Mucosa of stomach (tissue), 1 donor: ENCODE results near the gene VSIG10L2.

Experiments used
- H3K27me3 ChIP-seq: one replicate; pipeline ENCODE4 v1.7.0; 2013; ENCODE audit warnings: mild to moderate bottlenecking, low read length; ENCODE audit not compliant: control insufficient read depth, insufficient read depth
- H3K36me3 ChIP-seq: one replicate; pipeline ENCODE4 v1.7.0; 2013; ENCODE audit warnings: low read length; ENCODE audit not compliant: control insufficient read depth, insufficient read depth
- H3K4me1 ChIP-seq: one replicate; pipeline ENCODE4 v1.7.0; 2013; ENCODE audit warnings: mild to moderate bottlenecking, low read length; ENCODE audit not compliant: control insufficient read depth, insufficient read depth
- H3K4me3 ChIP-seq: one replicate; pipeline ENCODE4 v1.7.0; 2013; ENCODE audit warnings: low read length
- H3K9ac ChIP-seq: one replicate; pipeline ENCODE4 v1.7.0; 2013; ENCODE audit warnings: mild to moderate bottlenecking, low read length, moderate library complexity
- H3K9me3 ChIP-seq: one replicate; pipeline ENCODE4 v1.7.0; 2013; ENCODE audit warnings: mild to moderate bottlenecking, low read length, moderate library complexity; ENCODE audit not compliant: control insufficient read depth
- donor health status: Pancreatic carcinoma.

The VSIG10L2 gene

DNA sequence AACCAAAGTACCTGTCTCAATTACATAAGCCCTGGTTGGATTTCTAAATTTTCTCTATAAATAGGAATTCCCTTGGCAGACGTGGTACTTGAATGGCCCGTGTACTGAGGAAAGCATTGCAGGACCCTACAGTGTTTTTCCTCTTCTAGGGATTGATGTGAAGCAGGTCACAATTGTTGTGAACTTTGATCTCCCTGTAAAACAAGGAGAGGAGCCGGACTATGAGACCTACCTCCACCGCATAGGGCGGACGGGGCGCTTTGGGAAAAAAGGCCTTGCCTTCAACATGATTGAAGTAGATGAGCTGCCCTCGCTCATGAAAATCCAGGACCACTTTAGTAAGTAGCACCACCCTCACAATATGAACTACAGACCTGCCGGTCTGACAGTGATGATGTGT lies 24.8 kb upstream of the VSIG10L2 start:
- H3K36me3 ChIP-seq: no peaks in the 10 kb centered on the region
- H3K27me3 ChIP-seq: peaks cover 7% of the 10 kb centered on the region
- H3K4me3 ChIP-seq: no peak overlapping the region
- H3K9ac ChIP-seq: no peak overlapping the region
- H3K4me1 ChIP-seq: peaks cover 16% of the 10 kb centered on the region
- no peaks in the 10 kb centered on the region for H3K9me3 ChIP-seq

DNA sequence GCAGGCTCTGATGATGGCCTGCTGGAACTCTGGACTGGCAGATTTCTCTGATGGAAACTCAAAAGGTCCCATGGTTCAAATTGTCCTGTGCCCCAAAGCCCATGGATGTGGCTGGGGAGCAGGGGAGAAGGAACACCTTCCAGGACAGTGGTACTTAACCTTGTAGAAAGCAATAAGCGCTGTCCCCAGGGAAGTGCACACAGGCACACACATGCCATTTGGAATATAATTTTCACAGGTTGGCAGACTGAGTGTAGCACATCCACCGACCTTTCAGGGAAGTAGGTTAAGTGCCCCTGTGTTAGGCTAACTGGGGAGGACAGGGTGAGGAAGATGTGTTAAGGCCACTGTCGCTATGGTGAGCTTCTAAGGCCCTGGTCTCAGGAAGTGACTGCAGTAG lies 23.7 kb upstream of the VSIG10L2 start:
- Histone ChIP-seq H3K9me3 (no peaks in the 10 kb centered on the region), H3K36me3 (no peaks in the 10 kb centered on the region), H3K4me3 (no peak overlapping the region), H3K27me3 (peaks cover 15% of the 10 kb centered on the region), H3K9ac (no peak overlapping the region), H3K4me1 (peaks cover 5% of the 10 kb centered on the region)

DNA sequence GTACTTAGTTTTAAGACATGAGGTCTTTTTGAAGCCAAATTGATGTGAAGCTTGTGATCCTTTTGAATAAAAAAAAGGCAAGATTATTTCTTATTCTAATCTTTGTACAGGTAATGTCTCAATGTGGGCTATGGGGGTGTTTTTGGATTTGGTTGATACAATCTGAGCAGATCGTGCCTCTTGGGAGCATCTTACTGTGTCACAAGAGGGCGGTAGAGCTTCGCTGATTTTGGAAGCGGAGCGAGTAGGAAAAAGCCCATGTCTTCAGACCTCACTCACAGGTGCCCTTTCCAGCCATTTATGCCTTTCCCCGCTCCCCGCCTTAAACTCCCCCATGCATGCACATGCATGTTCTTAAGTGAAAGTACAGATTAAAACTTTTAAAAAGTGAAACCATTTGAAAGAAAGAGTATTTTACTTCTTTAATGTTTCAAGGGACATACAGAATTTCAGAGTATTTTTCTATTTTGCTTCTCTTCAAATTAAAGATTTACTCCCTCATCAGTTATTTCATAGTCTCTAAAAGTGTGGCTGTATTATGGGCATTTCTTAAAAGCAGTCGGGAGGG lies 22.7 kb upstream of the VSIG10L2 start:
- H3K4me3 ChIP-seq: no peak overlapping the region
- no peaks in the 10 kb centered on the region for H3K9me3 ChIP-seq
- H3K4me1 ChIP-seq: no peaks in the 10 kb centered on the region
- peaks cover 15% of the 10 kb centered on the region for H3K27me3 ChIP-seq
- H3K9ac ChIP-seq: no peak overlapping the region
- no peaks in the 10 kb centered on the region for H3K36me3 ChIP-seq

DNA sequence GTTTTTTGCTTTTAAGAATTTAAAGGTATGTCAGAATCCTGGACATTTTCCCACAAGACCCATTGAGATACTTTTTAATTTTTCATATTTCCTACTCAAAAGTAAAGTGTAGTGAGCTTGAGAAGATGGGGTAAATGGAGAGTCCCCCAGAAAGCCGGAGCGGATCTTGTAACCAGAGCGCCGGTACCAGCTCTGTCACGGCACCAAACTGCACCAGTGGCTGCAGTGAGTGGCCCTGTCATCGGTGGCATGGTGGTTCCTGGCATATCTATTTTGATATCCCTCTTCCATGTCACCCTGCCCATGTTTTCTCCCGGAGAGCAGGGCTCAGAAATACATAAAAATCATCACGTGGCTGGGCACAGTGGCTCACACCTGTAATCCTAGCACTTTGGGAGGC lies 22.2 kb upstream of the VSIG10L2 start:
- Histone ChIP-seq H3K27me3 (peaks cover 15% of the 10 kb centered on the region), H3K9ac (no peak overlapping the region), H3K9me3 (no peaks in the 10 kb centered on the region), H3K4me1 (no peaks in the 10 kb centered on the region), H3K4me3 (no peak overlapping the region), H3K36me3 (no peaks in the 10 kb centered on the region)

GRCh38 chr11:125924384-125925007 lies 21.3 kb upstream of the VSIG10L2 start:
- Histone ChIP-seq H3K36me3 (no peaks in the 10 kb centered on the region), H3K4me3 (no peak overlapping the region), H3K27me3 (peaks cover 15% of the 10 kb centered on the region), H3K9me3 (no peaks in the 10 kb centered on the region), H3K4me1 (no peaks in the 10 kb centered on the region), H3K9ac (no peak overlapping the region)

- Histone ChIP-seq H3K36me3 (no peaks in the 10 kb centered on the region), H3K4me1 (no peaks in the 10 kb centered on the region), H3K27me3 (peaks cover 20% of the 10 kb centered on the region), H3K4me3 (no peak overlapping the region), H3K9ac (no peak overlapping the region), H3K9me3 (no peaks in the 10 kb centered on the region)
Observed at GRCh38 chr11:125925247-125925740, 20.6 kb upstream of the VSIG10L2 start.

DNA sequence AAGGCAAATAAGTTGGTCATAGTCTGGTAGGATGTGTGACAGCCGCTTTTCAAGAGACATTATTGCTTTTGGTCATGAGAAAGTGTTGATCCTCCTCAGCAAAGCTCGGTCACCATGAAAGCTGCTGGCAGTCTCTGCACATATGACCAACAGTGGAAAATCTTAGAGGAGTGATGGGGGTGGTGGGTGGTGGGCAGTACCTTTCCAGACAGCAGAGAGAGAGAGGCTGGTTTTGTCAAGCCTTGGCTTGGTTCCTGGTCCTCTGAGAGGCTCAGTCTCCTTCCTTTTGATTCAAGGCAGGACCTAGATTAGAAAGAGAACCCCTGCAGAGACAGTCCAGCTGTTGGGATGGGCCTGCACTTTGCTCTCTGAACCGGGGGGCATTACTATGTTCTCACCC lies 20.0 kb upstream of the VSIG10L2 start:
- no peaks in the 10 kb centered on the region for H3K4me1 ChIP-seq
- no peaks in the 10 kb centered on the region for H3K36me3 ChIP-seq
- no peak overlapping the region for H3K4me3 ChIP-seq
- H3K9me3 ChIP-seq: no peaks in the 10 kb centered on the region
- peaks cover 23% of the 10 kb centered on the region for H3K27me3 ChIP-seq
- no peak overlapping the region for H3K9ac ChIP-seq

DNA sequence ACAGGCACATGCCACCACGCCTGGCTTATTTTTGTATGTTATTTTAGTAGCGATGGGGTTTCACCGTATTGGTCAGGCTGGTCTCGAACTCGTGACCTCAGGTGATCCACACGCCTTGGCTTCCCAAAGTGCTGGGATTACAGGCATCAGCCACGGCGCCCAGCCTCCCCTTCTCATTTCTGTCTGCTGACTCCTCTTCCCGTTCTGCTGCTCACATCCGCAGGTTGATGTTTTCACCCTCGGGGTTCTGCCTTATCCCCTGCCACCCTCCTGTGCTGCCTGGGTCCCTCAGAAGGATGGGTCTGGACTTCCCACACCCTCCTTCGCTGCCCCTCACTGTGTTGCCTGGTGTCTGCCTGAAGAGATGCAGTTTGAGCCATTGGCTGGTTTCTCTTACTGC lies 19.2 kb upstream of the VSIG10L2 start:
- H3K4me1 ChIP-seq: no peaks in the 10 kb centered on the region
- H3K36me3 ChIP-seq: no peaks in the 10 kb centered on the region
- H3K4me3 ChIP-seq: no peak overlapping the region
- peaks cover 23% of the 10 kb centered on the region for H3K27me3 ChIP-seq
- H3K9me3 ChIP-seq: no peaks in the 10 kb centered on the region
- H3K9ac ChIP-seq: no peak overlapping the region

DNA sequence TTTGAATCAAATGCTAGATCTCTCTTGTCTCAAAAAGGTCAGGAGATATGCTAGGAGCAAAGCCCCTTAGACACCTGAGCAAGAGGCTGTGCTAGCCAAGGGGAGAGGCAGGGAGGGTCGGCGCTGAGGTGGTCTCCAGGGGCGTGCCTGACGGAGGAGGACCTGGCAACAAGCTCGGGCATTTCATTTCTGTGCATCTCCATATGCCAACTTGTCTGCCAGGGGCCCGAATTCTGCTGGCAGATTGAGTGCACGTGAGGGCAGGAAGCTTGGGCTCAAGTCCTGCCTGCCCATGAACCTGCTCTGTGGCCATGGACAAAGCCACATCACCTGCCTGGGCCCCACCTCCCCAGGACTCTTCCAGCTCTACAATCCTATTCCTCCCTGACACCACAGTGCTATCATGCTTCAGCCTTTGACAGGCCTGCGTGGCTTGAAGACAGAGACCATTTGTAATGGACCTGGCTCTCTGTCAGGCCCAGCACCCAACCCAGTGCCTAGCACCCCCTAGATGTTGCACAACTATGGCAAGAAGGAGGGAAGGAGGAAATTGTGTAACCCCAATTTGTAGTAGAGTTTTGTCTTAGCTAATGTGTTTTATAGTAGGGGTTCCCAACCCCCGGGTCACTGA lies 16.3 kb upstream of the VSIG10L2 start:
- no peaks in the 10 kb centered on the region for H3K4me1 ChIP-seq
- H3K27me3 ChIP-seq: peaks cover 25% of the 10 kb centered on the region
- H3K9ac ChIP-seq: no peak overlapping the region
- no peaks in the 10 kb centered on the region for H3K36me3 ChIP-seq
- H3K9me3 ChIP-seq: no peaks in the 10 kb centered on the region
- no peak overlapping the region for H3K4me3 ChIP-seq

GRCh38 chr11:125930076-125930450 lies 15.8 kb upstream of the VSIG10L2 start:
- Histone ChIP-seq H3K4me1 (no peaks in the 10 kb centered on the region), H3K9me3 (no peaks in the 10 kb centered on the region), H3K27me3 (peaks cover 24% of the 10 kb centered on the region), H3K9ac (no peak overlapping the region), H3K36me3 (no peaks in the 10 kb centered on the region), H3K4me3 (no peak overlapping the region)

GRCh38 chr11:125931116-125931515 lies 14.7 kb upstream of the VSIG10L2 start:
- Histone ChIP-seq H3K27me3 (peaks cover 19% of the 10 kb centered on the region), H3K9ac (no peak overlapping the region), H3K4me1 (no peaks in the 10 kb centered on the region), H3K4me3 (no peak overlapping the region), H3K36me3 (no peaks in the 10 kb centered on the region), H3K9me3 (no peaks in the 10 kb centered on the region)

DNA sequence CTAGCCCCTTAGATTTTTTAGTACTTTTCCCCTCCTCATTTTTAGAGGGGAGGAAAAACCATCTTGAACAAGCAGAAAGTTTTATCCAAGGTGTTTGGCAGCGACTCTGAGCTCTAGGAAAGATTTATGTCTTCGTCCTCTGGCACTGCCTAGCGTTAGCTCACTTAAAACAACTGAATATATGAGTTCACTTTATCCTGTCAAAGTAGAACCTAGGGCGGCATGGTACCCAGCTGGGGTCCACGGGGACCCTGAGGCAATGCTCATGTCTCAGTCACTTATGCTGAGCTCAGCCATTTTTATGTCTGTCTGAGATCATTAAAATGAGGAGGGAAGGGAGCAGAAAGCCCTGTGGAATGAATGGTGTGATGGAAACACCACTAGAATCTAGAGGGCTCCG lies 14.2 kb upstream of the VSIG10L2 start:
- Histone ChIP-seq H3K9me3 (no peaks in the 10 kb centered on the region), H3K4me1 (no peaks in the 10 kb centered on the region), H3K9ac (no peak overlapping the region), H3K36me3 (no peaks in the 10 kb centered on the region), H3K4me3 (no peak overlapping the region), H3K27me3 (peaks cover 14% of the 10 kb centered on the region)
